ENCODE measurements around the gene SEMA4B.
"Not testable (repeated sequence)": the region's sequence is repeated elsewhere in the genome, so short reads cannot be mapped to it uniquely, and the experiment has no call there.

SEMA4B gene

GRCh38 chr15:90265271-90266060, 64.3 kb downstream of the SEMA4B start, which contains the start of gene NGRN:
NGRN (plus strand) TSS chr15:90265672; CDS start chr15:90265713, 41 bp downstream.
- DNase-seq: peak; percentile 66

GRCh38 chr15:90266061-90266431, 64.9 kb downstream of the SEMA4B start:
- DNase-seq: no peak

GRCh38 chr15:90266485-90266884, 65.4 kb downstream of the SEMA4B start:
- no peak for DNase-seq

- DNase-seq: no peak
Observed at GRCh38 chr15:90268415-90268814, 67.3 kb downstream of the SEMA4B start.

DNA sequence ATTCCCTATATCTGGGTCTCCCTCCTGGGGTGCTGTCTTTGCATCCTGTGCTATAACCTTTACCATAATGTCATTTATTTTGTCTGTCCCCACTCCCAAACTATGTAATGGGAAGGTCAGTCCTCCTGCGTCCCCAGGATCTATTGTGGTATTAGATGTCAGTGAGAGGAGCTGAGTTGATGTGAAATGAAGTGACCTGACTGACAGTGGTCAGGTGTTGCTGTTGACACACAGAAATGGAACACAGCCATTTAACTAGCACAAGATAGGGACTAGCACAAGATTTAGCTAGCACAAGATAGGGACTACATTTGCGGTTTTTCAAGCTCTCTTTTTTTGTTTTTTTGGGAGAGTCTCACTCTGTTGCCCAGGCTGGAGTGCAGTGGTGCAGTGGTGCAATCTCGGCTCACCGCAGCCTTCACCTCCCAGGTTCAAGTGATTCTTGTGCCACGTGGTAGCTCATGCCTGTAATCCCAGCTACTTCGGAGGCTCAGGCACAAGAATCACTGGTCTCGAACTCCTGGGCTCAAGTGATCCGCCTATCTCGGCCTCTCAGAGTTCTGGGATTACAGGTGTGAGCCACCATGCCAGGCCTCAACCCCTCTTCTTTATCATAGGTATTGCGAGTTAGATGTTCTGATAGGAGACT, 69.5 kb downstream of the SEMA4B start:
- DNase-seq: no peak

DNA sequence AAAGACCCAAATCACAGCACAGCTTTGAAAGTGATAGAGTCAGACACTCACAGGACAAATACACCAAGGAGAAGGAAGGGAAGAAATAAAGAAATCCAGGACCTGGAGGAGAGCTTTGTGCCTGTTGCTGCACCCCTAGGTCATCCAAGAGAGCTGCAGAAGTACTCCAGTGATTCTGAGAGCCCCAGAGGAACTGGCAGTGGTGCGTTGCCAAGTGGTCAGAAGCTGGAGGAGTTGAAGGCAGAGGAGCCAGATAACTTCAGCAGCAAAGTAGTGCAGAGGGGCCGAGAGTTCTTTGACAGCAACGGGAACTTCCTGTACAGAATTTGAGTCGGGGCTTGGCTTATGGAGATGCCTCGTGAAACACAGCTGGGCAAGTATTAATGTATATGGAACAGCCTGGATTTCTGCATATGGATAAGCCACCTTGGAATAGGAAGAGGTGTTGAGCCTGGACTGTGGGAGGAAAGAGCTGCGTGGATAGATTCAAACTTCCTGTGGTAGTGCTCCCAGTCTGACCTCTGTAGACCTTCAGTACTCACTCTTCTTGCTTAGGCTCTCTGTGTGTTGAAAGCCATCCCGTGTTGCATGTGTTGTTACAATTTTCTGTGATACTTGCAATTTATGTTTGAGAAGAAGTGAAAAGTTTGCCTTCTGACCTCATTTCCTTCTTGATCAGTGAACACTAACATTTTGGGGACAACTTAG, 70.5 kb downstream of the SEMA4B start:
- DNase-seq: no peak

GRCh38 chr15:90278467-90278866, 77.3 kb downstream of the SEMA4B start:
- DNase-seq: not testable (repeated sequence)
